Fibroblast of skin of left biceps (primary cell): Measurements from ENCODE around the gene CEACAM6.

Experiments used
- DNase-seq, 2 experiments: peaks; one replicate each; pipeline ENCODE4 v3.0.0-alpha.2; 2013; ENCODE audit warnings: low read depth in 2 of 2

CEACAM6 gene

DNA sequence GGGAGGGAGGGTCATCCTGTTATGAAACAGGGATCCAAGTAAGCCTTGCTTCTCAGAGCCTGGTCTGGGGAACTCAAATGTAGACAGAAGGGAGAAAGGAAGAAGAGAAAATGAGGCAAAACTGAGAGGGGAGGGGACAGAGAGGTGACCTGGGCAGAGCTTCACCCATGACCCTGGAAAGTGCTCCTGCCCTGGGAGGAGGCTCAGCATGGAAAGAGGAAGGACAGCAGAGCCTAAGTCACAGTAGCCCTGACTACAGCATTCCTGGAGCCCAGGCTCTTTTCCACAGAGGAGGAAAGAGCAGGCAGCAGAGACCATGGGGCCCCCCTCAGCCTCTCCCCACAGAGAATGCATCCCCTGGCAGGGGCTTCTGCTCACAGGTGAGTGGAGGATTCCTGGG is 41.0 kb downstream of the CEACAM6 start, which contains the start of gene CEACAM3:
CEACAM3 (plus strand) TSS at position 226 of the 400 bp plus-strand sequence; CDS start at position 317, 91 bp downstream.
- no peak for DNase-seq

DNA sequence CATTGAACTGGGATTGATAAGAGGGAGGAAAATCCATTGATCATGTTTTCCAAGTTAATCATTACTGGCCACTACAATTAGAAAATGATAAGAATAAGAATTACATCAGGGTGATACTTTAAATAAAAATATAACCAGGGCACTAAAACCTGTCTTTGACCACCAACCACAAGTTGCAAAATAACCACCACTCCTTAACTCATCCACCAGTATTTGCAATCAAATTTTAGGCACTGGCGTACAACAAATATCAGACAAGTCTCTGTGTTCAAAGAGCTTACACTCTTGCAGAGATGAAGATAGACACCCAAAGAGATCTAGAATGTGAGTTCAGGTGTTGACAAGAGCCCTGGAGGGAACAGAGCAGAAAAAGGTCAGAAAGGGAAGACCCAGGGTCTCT is 41.6 kb downstream of the CEACAM6 start:
- no peak for DNase-seq

DNA sequence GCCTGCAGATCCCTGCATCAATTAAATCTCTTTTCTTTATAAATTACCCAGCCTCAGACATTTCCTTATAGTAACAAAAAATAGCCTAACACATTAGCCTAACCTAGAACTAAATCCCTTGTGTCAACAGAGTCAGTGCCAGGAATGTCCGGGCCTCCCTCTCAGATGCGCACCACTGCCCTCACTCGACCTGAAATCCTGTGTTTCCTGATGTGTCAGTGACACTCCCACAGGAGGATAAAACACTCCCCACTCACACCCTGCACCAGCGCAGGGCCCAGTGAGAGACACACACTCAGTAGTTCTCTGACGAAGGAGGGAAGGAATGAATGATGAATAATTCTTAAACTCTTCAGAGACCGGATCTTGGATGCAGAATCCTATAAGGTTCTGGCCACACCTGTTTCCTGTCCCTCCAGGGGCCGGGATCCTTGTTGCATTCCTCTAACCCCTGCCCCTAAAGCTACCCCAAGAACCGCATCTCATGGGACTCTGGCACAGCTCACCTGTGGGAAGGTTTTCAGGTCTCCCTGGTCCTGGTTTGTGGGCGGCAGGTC is 44.2 kb downstream of the CEACAM6 start:
- DNase-seq = no peak

GRCh38 chr19:41801031-41801430 is 45.7 kb downstream of the CEACAM6 start:
- no peak for DNase-seq

DNA sequence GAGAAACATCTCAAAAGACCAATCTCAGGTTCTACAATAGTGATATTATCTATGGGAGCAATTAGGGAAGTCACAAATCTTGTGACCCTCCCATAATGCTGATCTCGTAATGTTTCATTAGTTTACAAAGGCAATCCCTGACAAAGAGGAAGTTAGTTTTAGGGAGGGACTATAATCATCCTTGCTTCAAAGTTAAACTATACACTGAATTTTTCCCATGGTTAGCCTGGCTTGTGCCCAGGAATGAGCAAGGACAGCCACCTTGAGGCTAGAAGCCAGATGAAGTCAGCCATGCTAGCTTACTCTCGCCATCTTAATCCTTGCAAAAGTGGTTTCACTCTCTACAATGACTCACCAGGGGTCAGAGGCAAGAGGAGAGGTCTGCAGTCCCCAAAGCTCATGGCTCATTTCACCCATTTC is 46.5 kb downstream of the CEACAM6 start:
- DNase-seq = no peak

GRCh38 chr19:41802770-41803169 is 47.4 kb downstream of the CEACAM6 start:
- DNase-seq = no peak

DNA sequence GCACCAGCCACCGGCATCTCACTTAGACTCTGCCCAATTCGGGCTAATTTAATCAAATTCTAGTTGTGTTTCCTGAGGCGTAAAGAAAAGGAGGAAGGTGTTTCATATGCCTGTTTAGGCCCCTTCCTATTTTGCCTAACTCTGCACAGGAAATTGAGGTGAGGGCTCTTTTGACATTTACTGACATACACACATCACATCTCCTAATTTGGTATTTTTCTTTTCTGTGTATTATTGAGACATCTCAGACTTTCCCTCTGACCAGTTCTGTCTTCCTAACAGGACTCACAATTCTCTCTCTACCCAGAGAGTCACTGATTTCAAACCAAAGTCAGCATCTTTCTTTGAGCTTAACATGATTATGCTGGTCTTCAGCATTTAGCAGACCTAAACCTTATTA is 49.0 kb downstream of the CEACAM6 start:
- DNase-seq = no peak

- DNase-seq = no peak
Observed at GRCh38 chr19:41807176-41807575, 51.8 kb downstream of the CEACAM6 start.

- DNase-seq = no peak
Observed at GRCh38 chr19:41808663-41809566, 53.6 kb downstream of the CEACAM6 start.

DNA sequence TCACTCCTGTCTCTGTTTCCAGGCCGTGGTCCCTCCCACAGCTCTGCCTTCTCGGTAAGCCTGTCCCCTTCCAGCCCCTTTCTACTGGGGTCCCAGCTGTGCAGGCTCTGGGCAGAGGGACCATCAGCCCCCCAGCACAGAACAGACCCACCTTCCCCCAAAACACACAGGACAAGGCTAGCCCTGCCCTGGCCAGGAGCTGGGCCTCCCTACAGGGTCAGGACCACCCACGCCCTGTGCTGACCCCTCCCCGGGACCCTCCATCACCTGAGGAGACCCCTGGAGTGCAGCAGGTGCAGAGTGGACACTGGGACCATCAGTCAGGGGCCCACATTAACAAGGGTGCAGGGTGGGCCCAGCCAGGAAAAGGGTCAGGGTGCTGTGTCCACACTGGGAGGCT is 55.0 kb downstream of the CEACAM6 start:
- DNase-seq = no peak

GRCh38 chr19:41811036-41811435 is 55.7 kb downstream of the CEACAM6 start:
- no peak for DNase-seq

DNA sequence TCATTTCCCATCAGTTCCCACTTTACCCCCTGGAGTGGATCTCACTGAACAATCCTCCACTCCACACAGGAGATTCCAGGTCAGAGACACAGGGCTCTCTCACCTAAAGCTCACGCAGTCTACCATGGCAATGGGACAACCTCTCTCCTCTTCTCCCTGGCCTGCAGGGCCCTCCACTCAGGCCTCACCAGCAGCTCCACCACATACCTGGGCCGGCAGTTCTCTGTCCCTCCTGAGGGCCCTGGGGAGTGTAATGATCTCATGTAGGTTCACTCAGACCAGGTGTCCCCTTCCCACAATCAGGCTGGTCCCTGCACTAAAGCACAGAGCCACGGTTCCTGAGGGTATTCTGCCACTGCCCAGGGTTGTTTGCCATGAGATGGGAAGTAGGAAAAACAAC is 56.7 kb downstream of the CEACAM6 start:
- DNase-seq = no peak

DNA sequence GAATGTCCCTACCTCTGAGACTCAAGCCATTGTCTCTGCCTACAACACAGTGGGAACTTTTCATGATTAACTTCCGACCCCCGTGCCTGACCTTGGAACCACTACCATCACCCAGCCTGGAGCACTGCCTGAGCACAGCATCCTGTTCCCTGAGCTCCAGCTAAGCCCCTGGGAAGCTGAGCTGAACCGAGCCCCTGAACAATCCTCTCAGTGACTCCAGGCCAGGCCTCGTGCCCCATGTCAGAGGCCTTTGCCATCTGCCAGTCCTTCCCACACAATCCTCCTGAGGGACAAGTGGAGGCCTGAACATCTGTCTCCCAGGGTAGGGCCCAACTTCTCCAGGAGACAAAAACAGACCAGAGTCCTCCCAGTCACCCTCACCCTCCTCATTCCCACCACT is 58.6 kb downstream of the CEACAM6 start:
- no peak for DNase-seq

GRCh38 chr19:41815301-41815700 is 60.0 kb downstream of the CEACAM6 start:
- no peak for DNase-seq

- DNase-seq = no peak
Observed at GRCh38 chr19:41816761-41817160, 61.4 kb downstream of the CEACAM6 start.

- DNase-seq = no peak
Observed at GRCh38 chr19:41821003-41821735, 65.8 kb downstream of the CEACAM6 start.
